SU-DHL-6 (cell line): ENCODE data around the gene C19orf85.

ENCODE experiments used
- H2AFZ ChIP-seq: fragments of 200-600 bp; sonication (generic); 2 replicates; pipeline ENCODE4 v1.6.1; 2014; ENCODE audit warnings: low read depth, mild to moderate bottlenecking, moderate library complexity, mixed read lengths, antibody characterized with exemption, low read length; ENCODE audit not compliant: severe bottlenecking
- H3F3A ChIP-seq: fragments of 200-600 bp; shearing (Covaris generic); 2 replicates; pipeline ENCODE4 v1.6.0; 2016; ENCODE audit warnings: antibody characterized with exemption, mild to moderate bottlenecking; ENCODE audit not compliant: insufficient read depth
- H3K27ac ChIP-seq: fragments of 200-600 bp; sonication (generic); 2 replicates; pipeline ENCODE4 v1.5.1; 2016; ENCODE audit warnings: low read depth, mild to moderate bottlenecking, low read length, moderate library complexity, mixed read lengths
- H3K27me3 ChIP-seq: fragments of 200-600 bp; sonication (generic), shearing (Covaris generic); 2 replicates; pipeline ENCODE4 v1.6.0; 2014; ENCODE audit warnings: mild to moderate bottlenecking, low read length
- H3K36me3 ChIP-seq: fragments of 200-600 bp; sonication (generic); 2 replicates; pipeline ENCODE4 v1.6.1; 2014; ENCODE audit warnings: mild to moderate bottlenecking, low read length, mixed read lengths
- H3K4me2 ChIP-seq: fragments of 300-600, 200-600 bp; shearing (Covaris generic), sonication (generic); 2 replicates; pipeline ENCODE4 v1.6.0; 2014; ENCODE audit warnings: low read length, low read depth, mild to moderate bottlenecking; ENCODE audit not compliant: poor library complexity, severe bottlenecking
- H3K4me3 ChIP-seq: fragments of 200-600 bp; sonication (generic); 2 replicates; pipeline ENCODE4 v1.5.1; 2014; ENCODE audit warnings: antibody characterized with exemption, low read length, mild to moderate bottlenecking, mixed read lengths; ENCODE audit not compliant: insufficient read depth, poor library complexity, severe bottlenecking
- H3K79me2 ChIP-seq: fragments of 200-600 bp; sonication (generic); 2 replicates; pipeline ENCODE4 v1.6.1; 2014; ENCODE audit warnings: mild to moderate bottlenecking, low read length, moderate library complexity; ENCODE audit not compliant: insufficient read depth
- H3K9ac ChIP-seq: fragments of 200-600 bp; sonication (generic); 2 replicates; pipeline ENCODE4 v1.7.0; 2014; ENCODE audit warnings: mild to moderate bottlenecking, low read length
- H3K9me2 ChIP-seq: fragments of 200-600 bp; sonication (generic); replicated peaks from 2 replicates; pipeline ENCODE4 v1.6.1; 2014; ENCODE audit warnings: low read length; ENCODE audit not compliant: insufficient read depth
- H3K9me3 ChIP-seq: fragments of 200-600 bp; sonication (generic); 2 replicates; pipeline ENCODE4 v1.6.1; 2014; ENCODE audit warnings: low read length, mixed read lengths; ENCODE audit not compliant: insufficient read depth
- H4K20me1 ChIP-seq: fragments of 200-600 bp; sonication (generic); 2 replicates; pipeline ENCODE4 v1.6.1; 2014; ENCODE audit warnings: low read depth, mild to moderate bottlenecking, antibody characterized with exemption, low read length, moderate library complexity, mixed read lengths
- CTCF ChIP-seq: fragments of 200-600 bp; sonication (generic); IDR thresholded peaks from one replicate; pipeline ENCODE4 v1.5.1; 2017; ENCODE audit warnings: antibody characterized with exemption, mild to moderate bottlenecking, low read length, moderate library complexity; ENCODE audit not compliant: insufficient read depth, poor library complexity, severe bottlenecking
- EZH2phosphoT487 ChIP-seq: fragments of 200-600 bp; sonication (generic), shearing (Covaris generic); conservative IDR thresholded peaks from 2 replicates; pipeline ENCODE4 v1.6.1; 2018; ENCODE audit warnings: mild to moderate bottlenecking, antibody characterized with exemption, low read length, moderate library complexity, mixed read lengths

The C19orf85 gene

DNA sequence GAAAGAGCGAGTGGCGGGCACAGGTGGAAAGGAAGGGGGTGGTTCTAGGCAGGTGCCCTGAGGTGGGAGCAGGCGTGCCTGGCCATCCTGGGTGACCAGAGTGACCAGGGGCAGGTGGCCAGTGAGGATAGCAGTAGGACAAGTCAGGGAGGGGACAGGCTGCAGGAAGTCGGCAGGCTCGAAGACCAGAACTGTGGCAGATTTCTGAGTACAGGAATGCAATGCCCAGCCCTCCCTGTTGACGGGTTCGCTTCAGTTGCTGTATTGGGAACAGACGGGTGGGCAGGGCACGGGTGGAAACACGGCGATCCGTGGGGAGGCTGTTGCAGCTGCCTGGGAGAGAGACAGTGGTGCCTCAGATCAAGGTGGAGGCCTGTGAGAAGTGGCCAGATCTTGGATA, 13.8 kb upstream of the C19orf85 start:
- peaks cover 14% of the 10 kb centered on the region; the same call in 1 of the 2 replicates for H3K79me2 ChIP-seq
- no peak overlapping the region for H3K4me3 ChIP-seq
- TF ChIP-seq CTCF = no peak
- no peak for TF ChIP-seq EZH2phosphoT487
- no peaks in the 10 kb centered on the region for H3K27me3 ChIP-seq
- H4K20me1 ChIP-seq = no peaks in the 10 kb centered on the region
- no peaks in the 10 kb centered on the region for H3K9me2 ChIP-seq
- H2AFZ ChIP-seq = no peak overlapping the region
- no peak overlapping the region for H3K4me2 ChIP-seq
- no peak overlapping the region for H3K9ac ChIP-seq
- no peaks in the 10 kb centered on the region for H3F3A ChIP-seq
- no peaks in the 10 kb centered on the region for H3K36me3 ChIP-seq
- H3K27ac ChIP-seq = no peak overlapping the region
- H3K9me3 ChIP-seq = no peaks in the 10 kb centered on the region

DNA sequence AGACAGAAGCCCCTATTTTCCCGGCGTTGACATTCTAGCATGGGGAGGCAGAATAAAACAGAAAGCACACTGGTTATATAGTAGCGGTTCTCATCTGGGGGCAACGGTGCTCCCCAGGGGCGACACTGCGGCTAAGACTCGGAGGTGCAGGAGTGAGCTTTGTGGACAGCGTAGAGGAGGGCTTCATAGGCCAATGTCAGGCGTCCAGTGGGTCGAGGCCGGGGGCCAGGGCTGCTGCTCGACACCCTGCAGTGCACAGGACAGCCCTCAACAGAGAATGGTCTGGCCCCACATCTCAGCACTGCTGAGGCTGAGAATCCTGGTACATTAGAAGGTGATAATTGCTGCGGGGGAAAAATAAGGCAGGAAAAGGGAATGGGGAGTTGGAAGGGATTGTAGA, 13.4 kb upstream of the C19orf85 start:
- H3K36me3 ChIP-seq = no peaks in the 10 kb centered on the region
- H3K4me3 ChIP-seq = peak overlapping the region; percentile 76
- H3F3A ChIP-seq = no peaks in the 10 kb centered on the region
- no peaks in the 10 kb centered on the region for H3K27me3 ChIP-seq
- H3K79me2 ChIP-seq = peaks cover 14% of the 10 kb centered on the region; the same call in 1 of the 2 replicates
- no peaks in the 10 kb centered on the region for H4K20me1 ChIP-seq
- no peaks in the 10 kb centered on the region for H3K9me3 ChIP-seq
- no peak overlapping the region for H3K9ac ChIP-seq
- no peak overlapping the region for H2AFZ ChIP-seq
- TF ChIP-seq CTCF (no peak), EZH2phosphoT487 (no peak)
- H3K9me2 ChIP-seq = no peaks in the 10 kb centered on the region
- no peak overlapping the region for H3K27ac ChIP-seq
- H3K4me2 ChIP-seq = peak overlapping the region; percentile 70

GRCh38 chr19:55476100-55476775, 11.7 kb upstream of the C19orf85 start, which contains the start of gene ZNF628:
Gene ZNF628 (plus strand): TSS chr19:55476617. CDS start chr19:55479911, 3,294 bp downstream.
- Histone ChIP-seq H3K9me3 (no peaks in the 10 kb centered on the region), H3K27me3 (no peaks in the 10 kb centered on the region), H3K4me2 (peak within 1 kb of the TSS; percentile 77), H3K27ac (peak within 1 kb of the TSS; percentile 65), H3K79me2 (peaks cover 14% of the 10 kb centered on the region; the same call in 1 of the 2 replicates), H3K4me3 (peak within 1 kb of the TSS; percentile 76), H3K9ac (peak within 1 kb of the TSS; percentile 63), H3K9me2 (no peaks in the 10 kb centered on the region), H4K20me1 (no peaks in the 10 kb centered on the region), H2AFZ (peak within 1 kb of the TSS; percentile 90), H3K36me3 (no peaks in the 10 kb centered on the region), H3F3A (no peaks in the 10 kb centered on the region)
- TF ChIP-seq CTCF = no peak
- TF ChIP-seq EZH2phosphoT487 = no peak
